HepG2 (cell line): ENCODE measurements around the gene OR11A1. TPM values are rescaled to one million over a fixed set of nuclear protein-coding genes. Genes with fewer than 3 reads are reported as not detected.

Experiments
- ATAC-seq: fragments of 200-7000 bp; cut with Tn5 transposase; 3 replicates; pipeline ENCODE4 v1.9.1; 2020; ENCODE audit warnings: mild to moderate bottlenecking, moderate library complexity
- BruUV-seq: library from RNA; stranded (reverse); fragments of 400-500 nt; replicated peaks from 2 replicates; lab custom pipeline; 2021; lab: Mats Ljungman, UMichigan
- CTCF ChIA-PET: fragments of 300-600 bp; formaldehyde crosslinking; extraction: SDS; loops from one replicate; lab custom pipeline; 2021; ENCODE audit warnings: low total read pairs, inconsistent platforms, low intra/inter-chr PET ratio; lab: Yijun Ruan, JAX
- POLR2A ChIA-PET: fragments of 350-600 bp; sonication (Branson Sonifier 250); formaldehyde crosslinking; loops from one replicate; lab custom pipeline; 2020; ENCODE audit warnings: antibody characterized with exemption, inconsistent platforms; lab: Yijun Ruan, JAX
- DNase-seq: peaks from one replicate; pipeline ENCODE4 v3.0.0-alpha.2; 2015; ENCODE audit warnings: low spot score
- FAIRE-seq: peaks from 3 replicates; lab custom pipeline; 2011; peaks lifted over from hg19 to GRCh38; lab: Jason Lieb, UNC
- H2AFZ ChIP-seq: one replicate; pipeline ENCODE4 v1.6.1; 2011; ENCODE audit warnings: low read length, inconsistent platforms
- H3K27ac ChIP-seq: fragments of 300-600 bp; 3 replicates; pipeline ENCODE4 v1.8.0; 2011; ENCODE audit warnings: mixed run types, mild to moderate bottlenecking, mixed read lengths, low read length, inconsistent platforms; ENCODE audit not compliant: insufficient read depth; ENCODE audit errors: extremely low read length
- H3K27me3 ChIP-seq, 2 experiments: fragments of 200-600 bp in 1 of 2; 2 replicates in 1 of 2; 3 replicates in 1 of 2; pipeline versions ENCODE4 v1.6.0 to v1.8.0; 2011; ENCODE audit warnings: low read length in 2 of 2, mild to moderate bottlenecking in 2 of 2, moderate library complexity in 2 of 2, inconsistent platforms in 1 of 2; ENCODE audit not compliant: insufficient read depth in 2 of 2, control insufficient read depth in 1 of 2
- H3K36me3 ChIP-seq, 2 experiments: fragments of 200-600 bp in 1 of 2; replicated peaks in 1 of 2; 2 replicates in 1 of 2; 3 replicates in 1 of 2; pipeline versions ENCODE4 v1.5.1 to v1.8.0; 2011; ENCODE audit warnings: low read length in 2 of 2, inconsistent platforms in 1 of 2; ENCODE audit not compliant: insufficient read depth in 2 of 2, control insufficient read depth in 1 of 2
- H3K4me1 ChIP-seq: 2 replicates; pipeline ENCODE4 v1.5.1; 2012; ENCODE audit warnings: low read length, inconsistent platforms; ENCODE audit not compliant: insufficient read depth
- H3K4me2 ChIP-seq: 2 replicates; pipeline ENCODE4 v1.6.0; 2011; ENCODE audit warnings: low read depth, low read length, inconsistent platforms
- H3K4me3 ChIP-seq, 3 experiments: fragments of 200-600 bp in 1 of 3; sonication (generic), shearing (Covaris generic) in 1 of 3; replicated peaks in 1 of 3; 2 replicates each; pipeline ENCODE4 v1.5.1; 2011 to 2016; ENCODE audit warnings: low read length in 3 of 3, inconsistent platforms in 2 of 3, low read depth in 2 of 3, mild to moderate bottlenecking in 2 of 3, control low read depth in 1 of 3, mixed read lengths in 1 of 3; ENCODE audit not compliant: insufficient read depth in 1 of 3
- H3K79me2 ChIP-seq: one replicate; pipeline ENCODE4 v1.6.1; 2011; ENCODE audit warnings: low read length, inconsistent platforms; ENCODE audit not compliant: insufficient read depth
- H3K9ac ChIP-seq: 2 replicates; pipeline ENCODE4 v1.6.0; 2011; ENCODE audit warnings: mild to moderate bottlenecking, low read depth, low read length, inconsistent platforms; ENCODE audit not compliant: insufficient read depth
- H3K9me3 ChIP-seq: 2 replicates; pipeline ENCODE4 v1.5.1; 2012; ENCODE audit warnings: mild to moderate bottlenecking, low read length
- H4K20me1 ChIP-seq: 2 replicates; pipeline ENCODE4 v1.6.0; 2011; ENCODE audit warnings: inconsistent platforms, mild to moderate bottlenecking, low read length, moderate library complexity; ENCODE audit not compliant: insufficient read depth
- CEBPB ChIP-seq: IDR thresholded peaks from 2 replicates; pipeline ENCODE4 v1.6.1; 2011; ENCODE audit warnings: low read depth, low read length, improper control_type of control experiment, borderline replicate concordance
- KLF12 ChIP-seq: sonication (generic); formaldehyde crosslinking; IDR thresholded peaks from 2 replicates; pipeline ENCODE4 v1.4.0; 2020; ENCODE audit warnings: missing genetic modification reagents, borderline replicate concordance
- NCOA5 ChIP-seq: sonication (generic); formaldehyde crosslinking; IDR thresholded peaks from 2 replicates; pipeline ENCODE4 v1.4.0; 2020; ENCODE audit warnings: missing genetic modification reagents
- WGBS: methylation state at CpG from one replicate; pipeline ENCODE4 v1.1.6; 2017; ENCODE audit warnings: low lambda C conversion rate; 5-methylcytosine and 5-hydroxymethylcytosine counted together
- in situ Hi-C: cut with HindIII; loops from 2 replicates; pipeline ENCODE4 v1.10.0; 2017; ENCODE audit warnings: low pct_unique_long_range_greater_than_20kb; ENCODE audit not compliant: extremely low pct_ligation_motif_present
- intact Hi-C: fragments of 100-400 bp; cut with micrococcal nuclease; formaldehyde crosslinking; loops from one replicate; pipeline ENCODE4 v1.10.0; 2022; ENCODE audit not compliant: unreplicated experiment
- polyA plus RNA-seq, 8 experiments: library from polyadenylated mRNA; depleted of rRNA in 3 of 8; stranded (reverse) in 7 of 8; unstranded in 1 of 8; fragments of >200 nt; fragmentation: Illumina TruSeq in 4 of 8; extraction: Trizol in 4 of 8; gene quantifications; 2 replicates each; pipeline versions ENCODE4 v1.2.1 to v1.2.3, GENCODE V29; 2011 to 2016; ENCODE audit warnings: low read depth in 4 of 8, missing spikeins in 1 of 8, mixed read lengths in 1 of 8; ENCODE audit not compliant: insufficient read depth in 1 of 8
- total RNA-seq, 5 experiments: library from RNA; depleted of rRNA; stranded (reverse); fragments of >200 nt; fragmentation: Illumina TruSeq; extraction: Trizol; gene quantifications; 2 replicates each; pipeline ENCODE4 v1.2.3, GENCODE V29; 2016; ENCODE audit warnings: low read depth in 1 of 5
- TF ChIP-seq, protein P1 (sequence below): sonication (generic); formaldehyde crosslinking; IDR thresholded peaks from 2 replicates; pipeline ENCODE4 v1.5.0; 2020; ENCODE audit warnings: mild to moderate bottlenecking, missing genetic modification reagents
- TF ChIP-seq, protein P2 (sequence below): sonication (generic); formaldehyde crosslinking; IDR thresholded peaks from 2 replicates; pipeline ENCODE4 v1.8.0; 2022; ENCODE audit warnings: missing genetic modification reagents, mild to moderate bottlenecking, borderline replicate concordance
- TF ChIP-seq, protein P3 (sequence below), 2 experiments: IDR thresholded peaks; 2 replicates each; pipeline ENCODE4 v1.6.1; 2011 to 2012; ENCODE audit warnings: low read length in 2 of 2, borderline replicate concordance in 1 of 2, low read depth in 1 of 2, mild to moderate bottlenecking in 1 of 2, moderate library complexity in 1 of 2
- TF ChIP-seq, protein P4 (sequence below): IDR thresholded peaks from 2 replicates; pipeline ENCODE4 v1.6.1; 2012; ENCODE audit warnings: inconsistent platforms

OR11A1 gene
- total and polyA plus RNA-seq, 2 of the 13 experiments (the other 11 are each of a cell fraction or from before 2014, with no cell fraction given), result not detected

DNA sequence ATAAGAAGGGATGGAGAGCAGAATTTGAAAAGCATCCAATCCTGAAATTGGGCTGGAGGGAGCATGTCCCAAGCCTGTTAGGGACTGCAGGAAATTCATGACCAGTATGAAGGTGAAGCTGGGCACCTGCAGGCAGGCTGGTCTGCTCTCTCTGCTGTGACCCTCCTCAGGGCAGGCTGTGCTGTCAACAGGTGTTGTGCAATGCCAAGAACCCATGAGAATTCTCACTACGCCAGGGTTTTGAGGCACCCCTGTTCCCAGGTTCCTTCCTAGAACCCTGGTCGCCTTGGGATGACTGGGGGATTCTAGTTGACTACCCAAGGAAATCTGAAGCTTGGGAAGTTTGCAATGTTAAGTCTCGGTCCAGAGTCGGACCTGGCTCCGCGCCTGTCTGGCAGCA lies 44.2 kb upstream of the OR11A1 start:
- BruUV-seq, result no TSS peak

DNA sequence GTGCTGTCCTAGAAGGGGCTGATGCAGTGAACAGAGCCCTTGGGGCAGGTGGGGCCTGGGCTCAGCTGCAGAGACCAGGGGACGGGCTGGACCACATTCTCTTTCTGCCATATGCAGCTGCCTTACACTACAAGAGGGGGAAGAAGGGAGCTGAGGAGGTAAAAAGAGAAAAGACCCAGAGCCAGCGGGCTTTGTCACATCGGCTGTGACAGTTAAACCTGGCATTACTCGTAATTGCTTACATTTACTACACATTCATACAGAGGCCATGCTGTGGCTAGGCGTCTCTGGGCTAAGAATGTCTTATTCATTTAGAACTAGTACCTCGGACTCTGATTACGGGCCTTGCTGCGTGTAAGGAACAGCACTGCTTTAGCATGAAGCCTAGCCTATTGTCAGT lies 43.7 kb upstream of the OR11A1 start:
- H3K27ac ChIP-seq, result no peak overlapping the region
- no peaks in the 10 kb centered on the region for H3K27me3 ChIP-seq
- H3K4me2 ChIP-seq, result no peak overlapping the region
- H4K20me1 ChIP-seq, result no peaks in the 10 kb centered on the region
- 0 out of 2 replicates have a peak, but pooled peaks cover 4% of the 10 kb centered on the region for H3K4me1 ChIP-seq
- 28% methylated on average over 8 of the region's 8 CpGs for WGBS
- H2AFZ ChIP-seq, result no peak overlapping the region
- FAIRE-seq, result no peak
- POLR2A ChIA-PET, result no interaction called here
- no peaks in the 10 kb centered on the region for H3K9me3 ChIP-seq
- H3K9ac ChIP-seq, result no peak overlapping the region
- H3K79me2 ChIP-seq, result no peaks in the 10 kb centered on the region
- no peak for ATAC-seq
- H3K36me3 ChIP-seq, result no peaks in the 10 kb centered on the region
- no TSS peak for BruUV-seq
- DNase-seq, result no peak
- no peak overlapping the region for H3K4me3 ChIP-seq
- intact Hi-C loops, result no loop called here
- CTCF ChIA-PET, result no interaction called here
- in situ Hi-C loops, result no loop called here
- TF ChIP-seq NCOA5 (CRISPR knock-in tag) (no peak), KLF12 (CRISPR knock-in tag) (no peak)
- TF ChIP-seq, protein P1, sequence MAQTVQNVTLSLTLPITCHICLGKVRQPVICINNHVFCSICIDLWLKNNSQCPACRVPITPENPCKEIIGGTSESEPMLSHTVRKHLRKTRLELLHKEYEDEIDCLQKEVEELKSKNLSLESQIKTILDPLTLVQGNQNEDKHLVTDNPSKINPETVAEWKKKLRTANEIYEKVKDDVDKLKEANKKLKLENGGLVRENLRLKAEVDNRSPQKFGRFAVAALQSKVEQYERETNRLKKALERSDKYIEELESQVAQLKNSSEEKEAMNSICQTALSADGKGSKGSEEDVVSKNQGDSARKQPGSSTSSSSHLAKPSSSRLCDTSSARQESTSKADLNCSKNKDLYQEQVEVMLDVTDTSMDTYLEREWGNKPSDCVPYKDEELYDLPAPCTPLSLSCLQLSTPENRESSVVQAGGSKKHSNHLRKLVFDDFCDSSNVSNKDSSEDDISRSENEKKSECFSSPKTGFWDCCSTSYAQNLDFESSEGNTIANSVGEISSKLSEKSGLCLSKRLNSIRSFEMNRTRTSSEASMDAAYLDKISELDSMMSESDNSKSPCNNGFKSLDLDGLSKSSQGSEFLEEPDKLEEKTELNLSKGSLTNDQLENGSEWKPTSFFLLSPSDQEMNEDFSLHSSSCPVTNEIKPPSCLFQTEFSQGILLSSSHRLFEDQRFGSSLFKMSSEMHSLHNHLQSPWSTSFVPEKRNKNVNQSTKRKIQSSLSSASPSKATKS (CRISPR knock-in tag), result no peak
- TF ChIP-seq, protein P2, sequence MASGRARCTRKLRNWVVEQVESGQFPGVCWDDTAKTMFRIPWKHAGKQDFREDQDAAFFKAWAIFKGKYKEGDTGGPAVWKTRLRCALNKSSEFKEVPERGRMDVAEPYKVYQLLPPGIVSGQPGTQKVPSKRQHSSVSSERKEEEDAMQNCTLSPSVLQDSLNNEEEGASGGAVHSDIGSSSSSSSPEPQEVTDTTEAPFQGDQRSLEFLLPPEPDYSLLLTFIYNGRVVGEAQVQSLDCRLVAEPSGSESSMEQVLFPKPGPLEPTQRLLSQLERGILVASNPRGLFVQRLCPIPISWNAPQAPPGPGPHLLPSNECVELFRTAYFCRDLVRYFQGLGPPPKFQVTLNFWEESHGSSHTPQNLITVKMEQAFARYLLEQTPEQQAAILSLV, result no peak
- TF ChIP-seq, protein P3, sequence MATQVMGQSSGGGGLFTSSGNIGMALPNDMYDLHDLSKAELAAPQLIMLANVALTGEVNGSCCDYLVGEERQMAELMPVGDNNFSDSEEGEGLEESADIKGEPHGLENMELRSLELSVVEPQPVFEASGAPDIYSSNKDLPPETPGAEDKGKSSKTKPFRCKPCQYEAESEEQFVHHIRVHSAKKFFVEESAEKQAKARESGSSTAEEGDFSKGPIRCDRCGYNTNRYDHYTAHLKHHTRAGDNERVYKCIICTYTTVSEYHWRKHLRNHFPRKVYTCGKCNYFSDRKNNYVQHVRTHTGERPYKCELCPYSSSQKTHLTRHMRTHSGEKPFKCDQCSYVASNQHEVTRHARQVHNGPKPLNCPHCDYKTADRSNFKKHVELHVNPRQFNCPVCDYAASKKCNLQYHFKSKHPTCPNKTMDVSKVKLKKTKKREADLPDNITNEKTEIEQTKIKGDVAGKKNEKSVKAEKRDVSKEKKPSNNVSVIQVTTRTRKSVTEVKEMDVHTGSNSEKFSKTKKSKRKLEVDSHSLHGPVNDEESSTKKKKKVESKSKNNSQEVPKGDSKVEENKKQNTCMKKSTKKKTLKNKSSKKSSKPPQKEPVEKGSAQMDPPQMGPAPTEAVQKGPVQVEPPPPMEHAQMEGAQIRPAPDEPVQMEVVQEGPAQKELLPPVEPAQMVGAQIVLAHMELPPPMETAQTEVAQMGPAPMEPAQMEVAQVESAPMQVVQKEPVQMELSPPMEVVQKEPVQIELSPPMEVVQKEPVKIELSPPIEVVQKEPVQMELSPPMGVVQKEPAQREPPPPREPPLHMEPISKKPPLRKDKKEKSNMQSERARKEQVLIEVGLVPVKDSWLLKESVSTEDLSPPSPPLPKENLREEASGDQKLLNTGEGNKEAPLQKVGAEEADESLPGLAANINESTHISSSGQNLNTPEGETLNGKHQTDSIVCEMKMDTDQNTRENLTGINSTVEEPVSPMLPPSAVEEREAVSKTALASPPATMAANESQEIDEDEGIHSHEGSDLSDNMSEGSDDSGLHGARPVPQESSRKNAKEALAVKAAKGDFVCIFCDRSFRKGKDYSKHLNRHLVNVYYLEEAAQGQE (IDR thresholded peaks at IDR 0.05; ENCODE audit: borderline replicate concordance in 1 of 2, low read depth in 1 of 2, low read length in 2 of 2), result no peak

More for the DNA sequence above, 44.2 kb upstream of the OR11A1 start:
- ChIA-PET POLR2A (no interaction called here), CTCF (no interaction called here)
- intact Hi-C loops, result no loop called here
- 0 out of 2 replicates have a peak, but pooled peaks cover 4% of the 10 kb centered on the region for H3K4me1 ChIP-seq
- no peaks in the 10 kb centered on the region for H3K79me2 ChIP-seq
- ATAC-seq, result no peak
- no peaks in the 10 kb centered on the region for H3K36me3 ChIP-seq
- H3K27ac ChIP-seq, result no peak overlapping the region
- no peak for FAIRE-seq
- no peak overlapping the region for H3K4me3 ChIP-seq
- no peaks in the 10 kb centered on the region for H4K20me1 ChIP-seq
- DNase-seq, result no peak
- H3K9me3 ChIP-seq, result no peaks in the 10 kb centered on the region
- peak; percentile 79 for TF ChIP-seq CEBPB
- TF ChIP-seq, protein P4, sequence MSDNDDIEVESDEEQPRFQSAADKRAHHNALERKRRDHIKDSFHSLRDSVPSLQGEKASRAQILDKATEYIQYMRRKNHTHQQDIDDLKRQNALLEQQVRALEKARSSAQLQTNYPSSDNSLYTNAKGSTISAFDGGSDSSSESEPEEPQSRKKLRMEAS, result no peak
- H3K4me2 ChIP-seq, result no peak overlapping the region
- no peak overlapping the region for H3K9ac ChIP-seq
- WGBS, result 50% methylated on average over 5 of the region's 6 CpGs
- no peak overlapping the region for H2AFZ ChIP-seq
- no peaks in the 10 kb centered on the region for H3K27me3 ChIP-seq
- in situ Hi-C loops, result no loop called here
